Peyer's patch (tissue), 4 donors: ENCODE data around the gene MROH9.

ENCODE experiments used
- POLR2A ChIP-seq, 2 donors: fragments of 450-650 bp; IDR thresholded peaks; one replicate each; pipeline ENCODE4 v1.5.1; 2017; ENCODE audit warnings: antibody characterized with exemption in 2 of 2, mild to moderate bottlenecking in 2 of 2, moderate library complexity in 2 of 2
- TF ChIP-seq, protein P1 (sequence below), 6 experiments: fragments of 450-650 bp in 4 of 6; fragments of 200-600 bp in 2 of 6; sonication (generic) in 1 of 6; IDR thresholded peaks; one replicate each; pipeline ENCODE4 v1.5.1; 2017 to 2019; ENCODE audit warnings: antibody characterized with exemption in 6 of 6, mild to moderate bottlenecking in 3 of 6, moderate library complexity in 1 of 6

DNA sequence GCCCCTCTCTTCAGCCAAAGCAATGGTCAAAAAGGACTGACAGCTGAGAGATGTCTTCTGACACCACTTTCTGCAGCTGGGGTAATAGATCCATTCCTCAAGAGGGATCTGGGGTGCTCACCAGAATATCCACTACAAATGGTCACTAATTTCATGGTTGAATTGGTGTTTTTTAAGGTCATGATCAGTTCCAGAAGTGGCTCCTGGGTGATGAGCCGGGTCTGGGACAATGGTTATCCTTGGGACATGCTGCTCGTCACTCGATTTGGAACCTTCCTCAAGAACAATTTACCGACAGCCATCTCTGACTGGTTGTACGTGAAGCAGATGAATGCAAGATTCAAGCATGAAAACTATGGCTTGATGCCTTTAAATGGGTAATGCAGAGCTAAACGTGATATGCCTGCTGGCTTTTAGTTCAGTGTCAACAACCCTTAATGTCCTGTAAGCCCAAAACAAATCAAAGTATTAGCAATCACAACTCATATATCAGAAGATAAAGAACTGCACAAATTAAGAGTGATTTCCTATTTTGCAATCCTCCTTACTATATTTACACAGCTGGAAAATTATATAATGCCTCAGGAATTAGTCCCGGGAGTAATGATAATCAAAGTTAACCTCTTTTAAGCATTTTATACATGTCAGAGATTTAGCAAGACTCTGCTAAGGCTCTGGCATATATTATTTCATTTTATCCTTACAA lies 175.4 kb downstream of the MROH9 start:
- TF ChIP-seq, protein P1, sequence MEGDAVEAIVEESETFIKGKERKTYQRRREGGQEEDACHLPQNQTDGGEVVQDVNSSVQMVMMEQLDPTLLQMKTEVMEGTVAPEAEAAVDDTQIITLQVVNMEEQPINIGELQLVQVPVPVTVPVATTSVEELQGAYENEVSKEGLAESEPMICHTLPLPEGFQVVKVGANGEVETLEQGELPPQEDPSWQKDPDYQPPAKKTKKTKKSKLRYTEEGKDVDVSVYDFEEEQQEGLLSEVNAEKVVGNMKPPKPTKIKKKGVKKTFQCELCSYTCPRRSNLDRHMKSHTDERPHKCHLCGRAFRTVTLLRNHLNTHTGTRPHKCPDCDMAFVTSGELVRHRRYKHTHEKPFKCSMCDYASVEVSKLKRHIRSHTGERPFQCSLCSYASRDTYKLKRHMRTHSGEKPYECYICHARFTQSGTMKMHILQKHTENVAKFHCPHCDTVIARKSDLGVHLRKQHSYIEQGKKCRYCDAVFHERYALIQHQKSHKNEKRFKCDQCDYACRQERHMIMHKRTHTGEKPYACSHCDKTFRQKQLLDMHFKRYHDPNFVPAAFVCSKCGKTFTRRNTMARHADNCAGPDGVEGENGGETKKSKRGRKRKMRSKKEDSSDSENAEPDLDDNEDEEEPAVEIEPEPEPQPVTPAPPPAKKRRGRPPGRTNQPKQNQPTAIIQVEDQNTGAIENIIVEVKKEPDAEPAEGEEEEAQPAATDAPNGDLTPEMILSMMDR (IDR thresholded peaks at IDR 0.05): no peak
- no peak for TF ChIP-seq POLR2A (IDR thresholded peaks at IDR 0.05)
